ENCODE results near the gene CXCR3.
A peak's percentile ranks its signal among the peaks of the same experiment; 100 is the strongest.

Gene CXCR3

DNA sequence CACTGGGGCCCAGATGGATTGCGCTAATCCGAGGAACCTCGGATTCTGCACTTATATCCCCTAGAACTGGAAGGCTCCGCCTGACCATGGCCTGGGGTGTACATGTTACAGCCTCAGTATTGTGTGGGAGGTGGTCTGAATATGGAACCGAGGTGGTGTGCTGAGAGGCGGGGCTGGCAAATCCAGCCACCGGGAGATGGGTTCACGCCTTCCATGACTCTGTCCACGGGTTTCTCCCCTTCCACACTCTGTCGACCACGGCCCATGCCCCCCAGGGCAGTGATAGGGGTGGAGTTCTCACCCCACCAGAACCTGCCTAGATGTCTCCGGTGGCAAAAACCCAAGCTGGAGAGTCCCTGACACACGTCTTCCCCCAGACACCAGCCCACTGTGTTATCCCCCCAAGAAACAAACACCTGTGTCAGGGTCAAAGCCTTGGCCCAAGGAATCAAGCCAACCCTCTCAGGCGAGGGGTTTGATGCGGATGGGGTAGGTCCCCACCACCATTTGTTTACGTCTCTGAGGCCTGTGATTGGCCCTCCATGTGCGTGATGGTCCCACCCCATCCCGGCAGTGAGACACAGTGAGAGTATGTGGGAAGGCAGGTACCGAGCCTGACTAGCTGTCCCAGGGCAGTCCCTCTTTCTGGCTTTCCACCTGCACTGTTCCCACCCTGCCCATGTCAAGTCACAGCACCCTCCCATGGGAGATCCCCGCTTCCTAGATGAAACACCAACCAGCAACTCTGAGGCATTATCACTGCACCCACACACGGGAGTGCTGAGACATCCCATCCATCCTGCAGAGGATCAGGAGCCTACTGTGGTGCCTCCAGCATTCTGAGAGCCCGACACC lies 42.5 kb upstream of the CXCR3 start:
- TF ChIP-seq, protein P1, sequence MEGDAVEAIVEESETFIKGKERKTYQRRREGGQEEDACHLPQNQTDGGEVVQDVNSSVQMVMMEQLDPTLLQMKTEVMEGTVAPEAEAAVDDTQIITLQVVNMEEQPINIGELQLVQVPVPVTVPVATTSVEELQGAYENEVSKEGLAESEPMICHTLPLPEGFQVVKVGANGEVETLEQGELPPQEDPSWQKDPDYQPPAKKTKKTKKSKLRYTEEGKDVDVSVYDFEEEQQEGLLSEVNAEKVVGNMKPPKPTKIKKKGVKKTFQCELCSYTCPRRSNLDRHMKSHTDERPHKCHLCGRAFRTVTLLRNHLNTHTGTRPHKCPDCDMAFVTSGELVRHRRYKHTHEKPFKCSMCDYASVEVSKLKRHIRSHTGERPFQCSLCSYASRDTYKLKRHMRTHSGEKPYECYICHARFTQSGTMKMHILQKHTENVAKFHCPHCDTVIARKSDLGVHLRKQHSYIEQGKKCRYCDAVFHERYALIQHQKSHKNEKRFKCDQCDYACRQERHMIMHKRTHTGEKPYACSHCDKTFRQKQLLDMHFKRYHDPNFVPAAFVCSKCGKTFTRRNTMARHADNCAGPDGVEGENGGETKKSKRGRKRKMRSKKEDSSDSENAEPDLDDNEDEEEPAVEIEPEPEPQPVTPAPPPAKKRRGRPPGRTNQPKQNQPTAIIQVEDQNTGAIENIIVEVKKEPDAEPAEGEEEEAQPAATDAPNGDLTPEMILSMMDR (IDR thresholded peaks at IDR 0.05): no peak

DNA sequence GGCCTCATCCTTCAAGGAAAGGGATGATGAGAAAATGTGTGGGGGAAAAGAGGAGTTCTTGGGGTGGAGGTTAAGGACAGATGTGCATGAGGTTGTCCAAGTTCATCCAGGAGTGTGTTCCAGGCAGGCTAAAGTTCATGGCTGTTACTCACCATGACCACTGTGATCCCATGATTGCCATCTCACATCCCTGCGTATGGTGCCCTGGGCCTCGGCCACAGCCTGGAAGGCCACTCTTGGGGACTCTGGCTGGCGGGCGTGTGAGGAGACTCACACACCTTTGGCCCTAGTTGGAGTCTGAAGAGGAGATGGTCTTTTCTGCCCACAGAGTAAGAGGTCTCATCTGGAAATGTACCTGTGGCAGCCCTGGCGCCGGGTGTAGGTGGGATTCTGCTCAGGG lies 41.6 kb upstream of the CXCR3 start:
- TF ChIP-seq, protein P1 (IDR thresholded peaks at IDR 0.05): no peak

DNA sequence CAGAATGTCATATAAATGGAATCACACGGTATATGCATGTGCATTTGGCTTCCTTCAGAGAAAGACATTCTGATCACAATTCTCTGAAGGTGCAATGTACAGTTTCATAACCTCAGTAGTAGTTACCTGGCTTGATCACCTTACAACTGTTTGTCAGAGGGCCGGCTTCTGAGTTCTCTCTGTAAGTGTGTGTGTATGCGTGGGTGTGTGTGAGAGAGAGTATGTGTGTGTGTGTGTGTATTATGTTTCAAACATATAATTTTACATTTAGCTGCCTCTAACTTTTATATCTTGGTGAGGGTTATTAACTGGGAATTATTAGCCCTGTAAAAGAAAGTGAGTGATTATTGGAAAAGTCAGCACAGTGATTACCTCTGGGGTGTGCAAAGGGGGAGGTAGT lies 41.0 kb upstream of the CXCR3 start:
- TF ChIP-seq, protein P1 (IDR thresholded peaks at IDR 0.05): no peak

DNA sequence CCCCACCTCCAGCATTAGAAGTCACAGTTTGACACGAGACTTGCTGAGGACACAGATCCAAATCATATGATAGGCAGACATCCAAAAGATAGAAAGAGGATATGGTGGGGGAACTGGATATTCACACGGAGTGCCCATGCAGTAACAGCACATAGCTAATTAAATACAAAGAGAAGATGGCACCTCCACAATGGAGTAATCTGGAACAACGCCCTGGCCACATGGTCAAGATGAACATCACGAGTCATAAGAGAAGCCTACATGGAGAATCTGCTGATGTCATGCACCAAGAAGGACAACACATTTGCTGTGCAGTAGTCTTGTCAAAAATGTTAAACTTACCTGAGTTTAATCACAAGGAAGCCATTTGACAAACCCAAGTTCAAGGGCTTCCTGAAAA lies 39.0 kb upstream of the CXCR3 start:
- TF ChIP-seq, protein P1 (IDR thresholded peaks at IDR 0.05): no peak

DNA sequence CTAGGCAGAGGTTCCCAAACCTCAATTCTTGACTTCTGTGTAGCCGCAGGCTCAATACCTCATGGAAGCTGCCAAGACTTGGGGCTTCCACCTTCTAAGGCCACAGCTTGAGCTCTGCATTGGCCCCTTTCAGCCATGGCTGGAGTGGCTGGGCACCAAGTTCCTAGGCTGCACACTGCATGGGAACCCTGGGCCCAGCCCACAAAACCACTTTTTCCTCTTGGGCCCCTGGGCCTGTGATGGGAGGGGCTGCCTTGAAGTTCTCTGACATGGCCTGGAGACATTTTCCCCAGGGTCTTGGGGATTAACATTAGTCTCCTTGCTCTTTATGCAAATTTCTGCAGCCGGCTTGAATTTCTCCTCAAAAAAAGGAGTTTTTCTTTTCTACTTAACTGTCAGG lies 35.0 kb upstream of the CXCR3 start:
- TF ChIP-seq, protein P1 (IDR thresholded peaks at IDR 0.05): no peak

DNA sequence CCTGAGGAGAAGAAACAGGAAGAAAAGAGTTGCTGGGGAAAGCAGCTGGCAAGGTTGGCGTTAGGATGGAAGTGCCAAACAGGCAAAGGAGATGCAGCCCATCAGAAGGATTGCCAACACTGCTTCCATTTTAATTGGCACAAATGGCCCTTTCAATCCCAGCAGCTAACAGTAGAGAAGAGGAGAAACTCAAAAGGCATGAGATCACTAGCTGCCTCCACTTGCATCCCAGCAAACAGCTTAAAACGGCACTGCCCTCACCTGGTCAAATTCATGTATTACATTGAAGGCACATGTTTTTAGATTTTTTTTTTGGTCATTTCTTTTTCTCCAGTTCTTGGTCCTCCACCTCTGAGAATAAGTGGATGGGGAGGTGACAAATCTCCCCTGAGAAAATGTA lies 34.1 kb upstream of the CXCR3 start:
- TF ChIP-seq, protein P1 (IDR thresholded peaks at IDR 0.05): peak; percentile 53

DNA sequence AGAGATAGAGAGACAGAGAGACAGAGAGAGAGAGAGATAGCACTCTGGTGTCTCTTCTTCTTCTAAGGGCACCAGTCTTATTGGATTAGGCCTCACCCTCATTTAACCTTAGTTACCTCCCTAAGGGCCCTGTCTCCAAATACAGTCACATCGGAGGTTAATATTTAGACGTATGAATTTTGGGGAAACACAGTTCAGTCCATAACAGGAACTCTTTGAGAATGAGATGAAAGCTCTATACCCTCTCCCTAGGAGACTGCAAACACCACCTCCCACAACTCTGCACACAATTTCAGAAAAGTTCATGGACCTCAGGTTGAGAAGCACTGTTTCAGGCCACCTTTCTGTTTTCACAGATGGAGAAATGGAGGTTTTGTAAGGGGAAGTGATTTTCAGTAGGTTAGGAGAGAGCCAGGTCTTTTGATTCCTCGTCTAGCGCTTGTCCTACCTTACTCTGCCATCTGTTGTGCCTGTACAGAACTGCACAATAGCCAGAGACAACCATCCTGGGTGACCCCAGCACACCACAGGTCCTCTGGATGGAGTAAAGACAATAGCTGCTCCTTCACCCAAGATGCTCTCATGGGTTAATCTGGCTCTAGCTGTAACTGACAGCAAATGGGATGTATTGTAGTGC lies 32.1 kb upstream of the CXCR3 start:
- TF ChIP-seq, protein P1 (IDR thresholded peaks at IDR 0.05): no peak
